Stimulated activated CD8-positive, alpha-beta memory T cell treated with anti-CD3 and anti-CD28 coated beads, Interleukin-4, amount 100 ng/mL, for 1 hour (primary cell): ENCODE measurements around the gene DPP6.

Experiments
- DNase-seq, 2 donors: peaks; one replicate each; pipeline ENCODE4 v3.0.0-alpha.2; 2020; ENCODE audit warnings: low read depth in 2 of 2, low spot score in 1 of 2

The DPP6 gene

GRCh38 chr7:154409703-154410311 lies 357.6 kb downstream of the DPP6 start:
- no peak for DNase-seq

- DNase-seq: no peak
These were observed 359.9 kb downstream of the DPP6 start for GRCh38 chr7:154412105-154412504.

GRCh38 chr7:154415709-154416399 lies 363.7 kb downstream of the DPP6 start:
- no peak for DNase-seq

GRCh38 chr7:154416714-154417113 lies 364.5 kb downstream of the DPP6 start:
- no peak for DNase-seq

GRCh38 chr7:154419344-154419743 lies 367.1 kb downstream of the DPP6 start:
- no peak for DNase-seq

- no peak for DNase-seq
These were observed 371.0 kb downstream of the DPP6 start for GRCh38 chr7:154423231-154423630.

- DNase-seq: no peak
These were observed 372.2 kb downstream of the DPP6 start for GRCh38 chr7:154424350-154424749.

GRCh38 chr7:154425271-154425670 lies 373.1 kb downstream of the DPP6 start:
- no peak for DNase-seq

- DNase-seq: no peak
These were observed 374.6 kb downstream of the DPP6 start for GRCh38 chr7:154426778-154427177.

GRCh38 chr7:154427533-154427932 lies 375.3 kb downstream of the DPP6 start:
- DNase-seq: no peak

GRCh38 chr7:154429666-154430404 lies 377.6 kb downstream of the DPP6 start:
- no peak for DNase-seq

- no peak for DNase-seq
These were observed 378.4 kb downstream of the DPP6 start for GRCh38 chr7:154430640-154431039.

- no peak for DNase-seq
These were observed 378.8 kb downstream of the DPP6 start for GRCh38 chr7:154431045-154431444.

GRCh38 chr7:154433632-154434598 lies 381.7 kb downstream of the DPP6 start:
- DNase-seq: no peak

- DNase-seq: no peak
These were observed 384.4 kb downstream of the DPP6 start for GRCh38 chr7:154436560-154436959.

- DNase-seq: no peak
These were observed 385.0 kb downstream of the DPP6 start for GRCh38 chr7:154437234-154437633.

GRCh38 chr7:154438571-154439367 lies 386.6 kb downstream of the DPP6 start:
- no peak for DNase-seq

- DNase-seq: no peak
These were observed 387.9 kb downstream of the DPP6 start for GRCh38 chr7:154440058-154440457.

GRCh38 chr7:154440651-154441050 lies 388.5 kb downstream of the DPP6 start:
- no peak for DNase-seq

GRCh38 chr7:154441811-154442210 lies 389.6 kb downstream of the DPP6 start:
- DNase-seq: no peak
